DOHH2 (cell line): ENCODE measurements around the gene RAB5B.

Experiments used
- H3F3A ChIP-seq: fragments of 200-600 bp; sonication (generic), shearing (Covaris generic); 2 replicates; pipeline ENCODE4 v1.6.0; 2016; ENCODE audit warnings: antibody characterized with exemption, mild to moderate bottlenecking; ENCODE audit not compliant: control insufficient read depth, insufficient read depth
- H3K27ac ChIP-seq: fragments of 200-600 bp; sonication (generic); 2 replicates; pipeline ENCODE4 v1.5.1; 2014; ENCODE audit warnings: low read depth, mild to moderate bottlenecking, low read length, moderate library complexity
- H3K27me3 ChIP-seq: fragments of 200-600 bp; sonication (generic); 2 replicates; pipeline ENCODE4 v1.6.1; 2014; ENCODE audit warnings: mild to moderate bottlenecking, low read length, mixed read lengths; ENCODE audit not compliant: control insufficient read depth
- H3K36me3 ChIP-seq: fragments of 200-600 bp; sonication (generic); 2 replicates; pipeline ENCODE4 v1.6.1; 2014; ENCODE audit warnings: mild to moderate bottlenecking, low read length, moderate library complexity, mixed read lengths; ENCODE audit not compliant: control insufficient read depth
- H3K4me1 ChIP-seq: fragments of 200-600 bp; sonication (generic); 2 replicates; pipeline ENCODE4 v1.6.1; 2014; ENCODE audit warnings: mild to moderate bottlenecking, low read length, mixed read lengths; ENCODE audit not compliant: control insufficient read depth
- H3K4me2 ChIP-seq: fragments of 200-600 bp; sonication (generic); 2 replicates; pipeline ENCODE4 v1.6.0; 2014; ENCODE audit warnings: mild to moderate bottlenecking, low read length, moderate library complexity
- H3K4me3 ChIP-seq: fragments of 200-600 bp; sonication (generic); 2 replicates; pipeline ENCODE4 v1.5.1; 2014; ENCODE audit warnings: mild to moderate bottlenecking, low read length, mixed read lengths
- H3K79me2 ChIP-seq: fragments of 200-600 bp; sonication (generic); 2 replicates; pipeline ENCODE4 v1.6.1; 2014; ENCODE audit warnings: mild to moderate bottlenecking, low read length, mixed read lengths; ENCODE audit not compliant: control insufficient read depth
- H3K9me2 ChIP-seq: fragments of 200-600 bp; sonication (generic); replicated peaks from 2 replicates; pipeline ENCODE4 v1.6.1; 2014; ENCODE audit warnings: mild to moderate bottlenecking, low read length, mixed read lengths; ENCODE audit not compliant: control insufficient read depth
- H3K9me3 ChIP-seq: fragments of 200-600 bp; sonication (generic); 2 replicates; pipeline ENCODE4 v1.6.1; 2014; ENCODE audit warnings: antibody characterized with exemption, low read length, mixed read lengths; ENCODE audit not compliant: control insufficient read depth, insufficient read depth
- H4K20me1 ChIP-seq: fragments of 200-600 bp; sonication (generic); 2 replicates; pipeline ENCODE4 v1.6.0; 2014; ENCODE audit warnings: low read depth, mild to moderate bottlenecking, antibody characterized with exemption, low read length, moderate library complexity; ENCODE audit not compliant: control insufficient read depth, insufficient read depth
- CTCF ChIP-seq: fragments of 200-600 bp; sonication (generic); IDR thresholded peaks from one replicate; pipeline ENCODE4 v1.5.1; 2014; ENCODE audit warnings: antibody characterized with exemption, mild to moderate bottlenecking, low read depth, low read length; ENCODE audit not compliant: poor library complexity, severe bottlenecking
- EZH2phosphoT487 ChIP-seq: fragments of 200-600 bp; sonication (generic); IDR thresholded peaks from 2 replicates; pipeline ENCODE4 v1.6.1; 2017; ENCODE audit warnings: borderline replicate concordance, mild to moderate bottlenecking, antibody characterized with exemption, low read length, moderate library complexity, mixed read lengths

Gene RAB5B

GRCh38 chr12:55973599-55974307 lies at the start of gene RAB5B:
TSS of gene RAB5B (plus strand) at chr12:55974078. CDS start at chr12:55986961, 12,883 bp downstream.
- Histone ChIP-seq H3K9me3 (no peaks in the 10 kb centered on the region), H3K9me2 (no peaks in the 10 kb centered on the region), H3K4me1 (peaks cover 22% of the 10 kb centered on the region), H3K79me2 (peaks cover 36% of the 10 kb centered on the region), H4K20me1 (no peaks in the 10 kb centered on the region; the same call in 1 of the 2 replicates), H3F3A (peaks cover 8% of the 10 kb centered on the region; the same call in 1 of the 2 replicates), H3K4me3 (peak within 1 kb of the TSS; percentile 89), H3K27me3 (no peaks in the 10 kb centered on the region), H3K4me2 (peak within 1 kb of the TSS; percentile 88), H3K36me3 (peaks cover 48% of the 10 kb centered on the region), H3K27ac (peak within 1 kb of the TSS; percentile 62)
- TF ChIP-seq EZH2phosphoT487, result no peak
- no peak for TF ChIP-seq CTCF

- H3K27ac ChIP-seq, result 0 out of 2 replicates have a peak overlapping the region, but pooled peaks have one; percentile 97
- H3K36me3 ChIP-seq, result peaks cover 70% of the 10 kb centered on the region
- H3K4me3 ChIP-seq, result peak overlapping the region; percentile 95
- H3K9me3 ChIP-seq, result no peaks in the 10 kb centered on the region
- peak overlapping the region; percentile 93 for H3K4me2 ChIP-seq
- no peaks in the 10 kb centered on the region for H4K20me1 ChIP-seq
- H3K9me2 ChIP-seq, result no peaks in the 10 kb centered on the region
- peaks cover 48% of the 10 kb centered on the region for H3K4me1 ChIP-seq
- no peaks in the 10 kb centered on the region for H3K27me3 ChIP-seq
- H3K79me2 ChIP-seq, result peaks cover 78% of the 10 kb centered on the region
- H3F3A ChIP-seq, result peaks cover 28% of the 10 kb centered on the region
- TF ChIP-seq EZH2phosphoT487 (no peak), CTCF (no peak)
Measured at GRCh38 chr12:55925371-55925770, 48.5 kb upstream of the RAB5B start.

- H3K4me3 ChIP-seq, result peak overlapping the region; percentile 95
- TF ChIP-seq EZH2phosphoT487, result no peak
- no peak for TF ChIP-seq CTCF
- H3F3A ChIP-seq, result peaks cover 31% of the 10 kb centered on the region
- H3K9me2 ChIP-seq, result no peaks in the 10 kb centered on the region
- no peaks in the 10 kb centered on the region for H3K9me3 ChIP-seq
- peaks cover 56% of the 10 kb centered on the region for H3K4me1 ChIP-seq
- H3K4me2 ChIP-seq, result peak overlapping the region; percentile 93
- no peaks in the 10 kb centered on the region for H3K27me3 ChIP-seq
- H3K79me2 ChIP-seq, result peaks cover 74% of the 10 kb centered on the region
- peaks cover 63% of the 10 kb centered on the region for H3K36me3 ChIP-seq
- peak overlapping the region; percentile 97 for H3K27ac ChIP-seq
- no peaks in the 10 kb centered on the region for H4K20me1 ChIP-seq
Measured at GRCh38 chr12:55925870-55926737, 47.8 kb upstream of the RAB5B start.
